Measurements from ENCODE around the gene SAPCD2. TPM values are rescaled to one million over a fixed set of nuclear protein-coding genes. Genes with fewer than 3 reads are reported as not detected.

Gene SAPCD2
- total and polyA plus RNA-seq, 2 donors from 2014 or later = 1.7 to 2.3 TPM

- FAIRE-seq = no peak
- Histone ChIP-seq H3K4me3 (ENCODE audit: low read length in 3 of 3) (no peak overlapping the region), H3K9me3 (ENCODE audit: control insufficient read depth in 2 of 3, insufficient read depth in 1 of 3, low read length in 3 of 3) (no peaks in the 10 kb centered on the region), H3K9ac (ENCODE audit: low read length in 3 of 3) (no peak overlapping the region), H3K4me1 (ENCODE audit: control insufficient read depth in 2 of 3, insufficient read depth in 2 of 3, low read depth in 1 of 3, low read length in 3 of 3) (no peaks in the 10 kb centered on the region), H3K27ac (ENCODE audit: low read depth in 2 of 2, low read length in 2 of 2) (no peak overlapping the region), H3K27me3 (ENCODE audit: control insufficient read depth, insufficient read depth, low read length) (no peaks in the 10 kb centered on the region), H3K36me3 (ENCODE audit: control insufficient read depth in 2 of 3, insufficient read depth in 3 of 3, low read length in 3 of 3) (peaks cover 0 to 8% (median 0%) of the 10 kb centered on the region in 3 donors)
- no peak for DNase-seq
- no peak for TF ChIP-seq CTCF (IDR thresholded peaks at IDR 0.05; ENCODE audit: borderline replicate concordance, extremely low read depth, insufficient read depth)
- intact Hi-C loops (cut with DNase I) = no loop called here
Observed at GRCh38 chr9:137017071-137017470, 53.3 kb downstream of the SAPCD2 start.

GRCh38 chr9:137016436-137016835 lies 53.9 kb downstream of the SAPCD2 start:
- no peak for DNase-seq
- Histone ChIP-seq H3K36me3 (ENCODE audit: control insufficient read depth in 2 of 3, insufficient read depth in 3 of 3, low read length in 3 of 3) (peaks cover 0 to 8% (median 0%) of the 10 kb centered on the region in 3 donors), H3K4me1 (ENCODE audit: control insufficient read depth in 2 of 3, insufficient read depth in 2 of 3, low read depth in 1 of 3, low read length in 3 of 3) (no peaks in the 10 kb centered on the region), H3K27me3 (ENCODE audit: control insufficient read depth, insufficient read depth, low read length) (no peaks in the 10 kb centered on the region), H3K9ac (ENCODE audit: low read length in 3 of 3) (no peak overlapping the region), H3K4me3 (ENCODE audit: low read length in 3 of 3) (no peak overlapping the region), H3K9me3 (ENCODE audit: control insufficient read depth in 2 of 3, insufficient read depth in 1 of 3, low read length in 3 of 3) (no peaks in the 10 kb centered on the region), H3K27ac (ENCODE audit: low read depth in 2 of 2, low read length in 2 of 2) (no peak overlapping the region)
- intact Hi-C loops (cut with DNase I) = no loop called here
- no peak for TF ChIP-seq CTCF (IDR thresholded peaks at IDR 0.05; ENCODE audit: borderline replicate concordance, extremely low read depth, insufficient read depth)
- no peak for FAIRE-seq

GRCh38 chr9:137015976-137016375 lies 54.4 kb downstream of the SAPCD2 start:
- H3K9ac ChIP-seq (ENCODE audit: low read length in 3 of 3) = no peak overlapping the region
- no peaks in the 10 kb centered on the region for H3K27me3 ChIP-seq (ENCODE audit: control insufficient read depth, insufficient read depth, low read length)
- TF ChIP-seq CTCF (IDR thresholded peaks at IDR 0.05; ENCODE audit: borderline replicate concordance, extremely low read depth, insufficient read depth) = no peak
- H3K36me3 ChIP-seq (ENCODE audit: control insufficient read depth in 2 of 3, insufficient read depth in 3 of 3, low read length in 3 of 3) = peaks cover 0 to 8% (median 0%) of the 10 kb centered on the region in 3 donors
- intact Hi-C loops (cut with DNase I) = no loop called here
- H3K27ac ChIP-seq (ENCODE audit: low read depth in 2 of 2, low read length in 2 of 2) = no peak overlapping the region
- H3K4me1 ChIP-seq (ENCODE audit: control insufficient read depth in 2 of 3, insufficient read depth in 2 of 3, low read depth in 1 of 3, low read length in 3 of 3) = no peaks in the 10 kb centered on the region
- no peak overlapping the region for H3K4me3 ChIP-seq (ENCODE audit: low read length in 3 of 3)
- FAIRE-seq (no peak), DNase-seq (no peak)
- no peaks in the 10 kb centered on the region for H3K9me3 ChIP-seq (ENCODE audit: control insufficient read depth in 2 of 3, insufficient read depth in 1 of 3, low read length in 3 of 3)

DNA sequence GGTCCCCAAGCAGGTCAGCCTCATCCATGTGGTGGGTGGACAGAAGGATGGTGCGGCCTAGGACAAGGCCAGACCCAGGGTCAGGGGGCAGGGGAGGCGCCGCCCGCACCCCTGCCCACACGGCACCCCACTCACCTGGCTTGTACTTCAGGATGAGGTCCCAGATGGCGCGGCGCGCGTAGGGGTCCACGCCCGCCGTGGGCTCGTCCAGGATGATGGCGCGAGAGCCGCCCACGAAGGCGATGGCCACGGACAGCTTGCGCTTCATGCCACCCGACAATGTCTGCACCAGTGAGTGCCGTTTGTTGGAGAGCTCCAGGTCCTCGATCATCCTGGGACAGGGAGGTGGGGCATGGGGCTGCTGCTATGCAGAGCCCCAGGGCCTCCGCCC lies 54.8 kb downstream of the SAPCD2 start:
- Histone ChIP-seq H3K27me3 (ENCODE audit: control insufficient read depth, insufficient read depth, low read length) (no peaks in the 10 kb centered on the region), H3K36me3 (ENCODE audit: control insufficient read depth in 2 of 3, insufficient read depth in 3 of 3, low read length in 3 of 3) (peaks cover 0 to 8% (median 0%) of the 10 kb centered on the region in 3 donors), H3K4me1 (ENCODE audit: control insufficient read depth in 2 of 3, insufficient read depth in 2 of 3, low read depth in 1 of 3, low read length in 3 of 3) (no peaks in the 10 kb centered on the region), H3K4me3 (ENCODE audit: low read length in 3 of 3) (no peak overlapping the region), H3K9me3 (ENCODE audit: control insufficient read depth in 2 of 3, insufficient read depth in 1 of 3, low read length in 3 of 3) (no peaks in the 10 kb centered on the region), H3K9ac (ENCODE audit: low read length in 3 of 3) (no peak overlapping the region), H3K27ac (ENCODE audit: low read depth in 2 of 2, low read length in 2 of 2) (no peak overlapping the region)
- intact Hi-C loops (cut with DNase I) = no loop called here
- DNase-seq (no peak), FAIRE-seq (no peak)
- no peak for TF ChIP-seq CTCF (IDR thresholded peaks at IDR 0.05; ENCODE audit: borderline replicate concordance, extremely low read depth, insufficient read depth)
